ENCODE data around the gene OR8I2. TPM values are rescaled to one million over a fixed set of nuclear protein-coding genes. Genes with fewer than 3 reads are reported as not detected.
"Not testable (repeated sequence)": the region's sequence is repeated elsewhere in the genome, so short reads cannot be mapped to it uniquely, and the experiment has no call there.

OR8I2 gene
- total RNA-seq: not detected

GRCh38 chr11:56093008-56093407 is at the start of gene OR8I2:
Gene OR8I2 (plus strand): TSS chr11:56093308. CDS start chr11:56093308, 0 bp downstream.
- no peaks in the 10 kb centered on the region for H3K9me3 ChIP-seq
- H3K27me3 ChIP-seq: no peaks in the 10 kb centered on the region
- no peak within 1 kb of the TSS for H3K9ac ChIP-seq (ENCODE audit: low read depth in 2 of 2, low read length in 2 of 2)
- intact Hi-C loops (cut with DNase I): no loop called here
- no peak within 1 kb of the TSS for H3K27ac ChIP-seq
- TF ChIP-seq CTCF (IDR thresholded peaks at IDR 0.05): no peak
- no peaks in the 10 kb centered on the region for H3K36me3 ChIP-seq
- no peaks in the 10 kb centered on the region for H3K4me1 ChIP-seq
- no peak within 1 kb of the TSS for H3K4me3 ChIP-seq
- no peak for DNase-seq

GRCh38 chr11:56045538-56045937 is 47.6 kb upstream of the OR8I2 start:
- Histone ChIP-seq H3K27me3 (no peaks in the 10 kb centered on the region), H3K9me3 (no peaks in the 10 kb centered on the region), H3K27ac (no peak overlapping the region), H3K4me3 (no peak overlapping the region), H3K36me3 (no peaks in the 10 kb centered on the region), H3K4me1 (no peaks in the 10 kb centered on the region), H3K9ac (ENCODE audit: low read depth in 2 of 2, low read length in 2 of 2) (no peak overlapping the region)
- DNase-seq: no peak
- TF ChIP-seq CTCF (IDR thresholded peaks at IDR 0.05): no peak
- intact Hi-C loops (cut with DNase I): no loop called here

DNA sequence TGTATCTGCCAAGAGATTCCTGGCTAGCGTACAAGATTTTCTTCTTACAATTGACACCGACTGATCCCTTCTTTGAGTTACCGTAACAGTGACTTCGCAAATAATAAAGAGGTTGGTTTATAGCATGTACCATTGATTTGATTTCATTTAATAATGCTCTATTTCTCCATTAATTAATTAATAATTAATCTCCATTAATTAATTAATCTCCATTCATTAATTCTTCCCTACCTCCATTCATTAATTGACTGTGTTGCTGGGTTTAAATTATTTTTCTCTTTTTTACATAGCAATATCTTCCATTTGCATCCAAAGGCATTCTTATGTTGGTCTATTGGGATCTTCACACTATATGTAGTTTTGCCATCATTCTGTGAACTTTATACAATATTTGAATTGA is 44.6 kb upstream of the OR8I2 start:
- intact Hi-C loops (cut with DNase I): no loop called here
- no peak for TF ChIP-seq CTCF (IDR thresholded peaks at IDR 0.05)
- H3K4me1 ChIP-seq: no peaks in the 10 kb centered on the region

GRCh38 chr11:56049487-56049886 is 43.6 kb upstream of the OR8I2 start:
- no peak overlapping the region for H3K4me3 ChIP-seq
- H3K27ac ChIP-seq: no peak overlapping the region
- H3K9ac ChIP-seq (ENCODE audit: low read depth in 2 of 2, low read length in 2 of 2): no peak overlapping the region
- H3K9me3 ChIP-seq: no peaks in the 10 kb centered on the region
- H3K36me3 ChIP-seq: no peaks in the 10 kb centered on the region
- TF ChIP-seq CTCF (IDR thresholded peaks at IDR 0.05): no peak
- no peaks in the 10 kb centered on the region for H3K4me1 ChIP-seq
- no peak for DNase-seq
- no peaks in the 10 kb centered on the region for H3K27me3 ChIP-seq
- intact Hi-C loops (cut with DNase I): no loop called here

More for the DNA sequence above, 44.6 kb upstream of the OR8I2 start:
- no peak for DNase-seq
- Histone ChIP-seq H3K27me3 (no peaks in the 10 kb centered on the region), H3K9me3 (no peaks in the 10 kb centered on the region), H3K4me3 (no peak overlapping the region), H3K27ac (no peak overlapping the region), H3K9ac (ENCODE audit: low read depth in 2 of 2, low read length in 2 of 2) (no peak overlapping the region), H3K36me3 (no peaks in the 10 kb centered on the region)

GRCh38 chr11:56056366-56056765 is 36.7 kb upstream of the OR8I2 start:
- intact Hi-C loops (cut with DNase I); H3K4me3 ChIP-seq; H3K4me1 ChIP-seq; H3K36me3 ChIP-seq; DNase-seq; H3K9me3 ChIP-seq; H3K27me3 ChIP-seq; H3K27ac ChIP-seq; H3K9ac ChIP-seq (ENCODE audit: low read depth in 2 of 2, low read length in 2 of 2): not testable (repeated sequence)

GRCh38 chr11:56057661-56058237 is 35.4 kb upstream of the OR8I2 start:
- H3K27ac ChIP-seq; H3K27me3 ChIP-seq; H3K36me3 ChIP-seq; H3K4me1 ChIP-seq; DNase-seq; H3K9ac ChIP-seq (ENCODE audit: low read depth in 2 of 2, low read length in 2 of 2); H3K9me3 ChIP-seq; H3K4me3 ChIP-seq; intact Hi-C loops (cut with DNase I): not testable (repeated sequence)

GRCh38 chr11:56058260-56058780 is 34.8 kb upstream of the OR8I2 start:
- H3K9me3 ChIP-seq; H3K9ac ChIP-seq (ENCODE audit: low read depth in 2 of 2, low read length in 2 of 2); H3K27me3 ChIP-seq; H3K36me3 ChIP-seq; intact Hi-C loops (cut with DNase I); H3K27ac ChIP-seq; H3K4me3 ChIP-seq; H3K4me1 ChIP-seq; DNase-seq: not testable (repeated sequence)

Data from colonic mucosa (tissue), 4 donors.